HUES6 (cell line): Measurements from ENCODE around the gene FBXO3.

Experiments
- H3K27ac ChIP-seq: 2 replicates; pipeline ENCODE4 v1.7.0; 2013; ENCODE audit warnings: low read depth, mild to moderate bottlenecking, low read length, inconsistent platforms
- H3K27me3 ChIP-seq: 2 replicates; pipeline ENCODE4 v1.6.1; 2013; ENCODE audit warnings: low read length; ENCODE audit not compliant: control insufficient read depth, insufficient read depth
- H3K36me3 ChIP-seq: 2 replicates; pipeline ENCODE4 v1.6.1; 2013; ENCODE audit warnings: low read length; ENCODE audit not compliant: control insufficient read depth, insufficient read depth
- H3K4me1 ChIP-seq: 2 replicates; pipeline ENCODE4 v1.6.1; 2013; ENCODE audit warnings: low read length; ENCODE audit not compliant: control insufficient read depth, insufficient read depth
- H3K4me3 ChIP-seq: 2 replicates; pipeline ENCODE4 v1.5.1; 2013; ENCODE audit warnings: low read depth, low read length
- H3K9ac ChIP-seq: one replicate; pipeline ENCODE4 v1.6.1; 2013; ENCODE audit warnings: mild to moderate bottlenecking, low read length
- H3K9me3 ChIP-seq: 2 replicates; pipeline ENCODE4 v1.6.1; 2013; ENCODE audit warnings: low read depth, low read length; ENCODE audit not compliant: control insufficient read depth, insufficient read depth

Gene FBXO3

GRCh38 chr11:33692013-33692504, 82.3 kb downstream of the FBXO3 start:
- Histone ChIP-seq H3K27ac (no peak overlapping the region), H3K27me3 (no peaks in the 10 kb centered on the region), H3K4me1 (peaks cover 37% of the 10 kb centered on the region), H3K9ac (no peak overlapping the region), H3K9me3 (no peaks in the 10 kb centered on the region), H3K36me3 (no peaks in the 10 kb centered on the region), H3K4me3 (no peak overlapping the region)

GRCh38 chr11:33691066-33691864, 83.1 kb downstream of the FBXO3 start:
- H3K27me3 ChIP-seq: no peaks in the 10 kb centered on the region
- no peaks in the 10 kb centered on the region for H3K9me3 ChIP-seq
- H3K9ac ChIP-seq: no peak overlapping the region
- H3K4me1 ChIP-seq: peaks cover 37% of the 10 kb centered on the region
- no peaks in the 10 kb centered on the region for H3K36me3 ChIP-seq
- H3K4me3 ChIP-seq: no peak overlapping the region
- H3K27ac ChIP-seq: no peak overlapping the region
